Measurements from ENCODE around the gene ZEB2. TPM values are rescaled to one million over a fixed set of nuclear protein-coding genes. Genes with fewer than 3 reads are reported as not detected.

The ZEB2 gene
- total RNA-seq, 2 donors from 2014 or later: 76.1 to 91.7 TPM

GRCh38 chr2:144479659-144480058 lies 40.3 kb downstream of the ZEB2 start:
- Histone ChIP-seq H3K4me3 (no peak overlapping the region), H3K4me1 (peaks cover 0 to 85% of the 10 kb centered on the region in 2 donors), H3K27ac (peak overlapping the region; percentile 38 to 52), H3K27me3 (no peaks in the 10 kb centered on the region), H3K36me3 (no peaks in the 10 kb centered on the region), H3K9me3 (no peaks in the 10 kb centered on the region)
- DNase-seq (ENCODE audit: low spot score): no peak
- TF ChIP-seq, protein P1, sequence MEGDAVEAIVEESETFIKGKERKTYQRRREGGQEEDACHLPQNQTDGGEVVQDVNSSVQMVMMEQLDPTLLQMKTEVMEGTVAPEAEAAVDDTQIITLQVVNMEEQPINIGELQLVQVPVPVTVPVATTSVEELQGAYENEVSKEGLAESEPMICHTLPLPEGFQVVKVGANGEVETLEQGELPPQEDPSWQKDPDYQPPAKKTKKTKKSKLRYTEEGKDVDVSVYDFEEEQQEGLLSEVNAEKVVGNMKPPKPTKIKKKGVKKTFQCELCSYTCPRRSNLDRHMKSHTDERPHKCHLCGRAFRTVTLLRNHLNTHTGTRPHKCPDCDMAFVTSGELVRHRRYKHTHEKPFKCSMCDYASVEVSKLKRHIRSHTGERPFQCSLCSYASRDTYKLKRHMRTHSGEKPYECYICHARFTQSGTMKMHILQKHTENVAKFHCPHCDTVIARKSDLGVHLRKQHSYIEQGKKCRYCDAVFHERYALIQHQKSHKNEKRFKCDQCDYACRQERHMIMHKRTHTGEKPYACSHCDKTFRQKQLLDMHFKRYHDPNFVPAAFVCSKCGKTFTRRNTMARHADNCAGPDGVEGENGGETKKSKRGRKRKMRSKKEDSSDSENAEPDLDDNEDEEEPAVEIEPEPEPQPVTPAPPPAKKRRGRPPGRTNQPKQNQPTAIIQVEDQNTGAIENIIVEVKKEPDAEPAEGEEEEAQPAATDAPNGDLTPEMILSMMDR (IDR thresholded peaks at IDR 0.05): no peak

DNA sequence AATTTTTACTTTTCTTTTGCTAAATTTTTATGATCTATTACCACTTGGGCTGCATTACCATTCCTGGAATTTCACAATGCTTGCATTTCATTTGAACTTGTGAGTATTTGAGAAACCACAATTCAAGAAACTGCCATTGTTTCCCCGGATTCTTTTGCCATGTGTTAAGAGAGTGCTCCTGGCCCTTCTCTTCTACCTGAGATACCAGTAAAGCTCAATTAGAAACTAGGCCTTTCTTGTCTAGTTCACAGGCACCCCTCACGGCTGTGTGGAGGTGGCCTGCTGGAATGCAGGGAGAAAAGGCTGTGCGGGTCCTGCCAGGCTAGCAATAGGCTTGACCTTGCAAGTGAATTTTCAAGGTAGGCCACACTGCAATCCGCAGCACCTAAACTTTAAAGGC lies 40.8 kb downstream of the ZEB2 start:
- H3K27me3 ChIP-seq: no peaks in the 10 kb centered on the region
- no peak overlapping the region for H3K4me3 ChIP-seq
- H3K36me3 ChIP-seq: no peaks in the 10 kb centered on the region
- no peak for DNase-seq (ENCODE audit: low spot score)
- TF ChIP-seq, protein P1 (IDR thresholded peaks at IDR 0.05): no peak
- H3K4me1 ChIP-seq: peaks cover 0 to 80% of the 10 kb centered on the region in 2 donors
- no peaks in the 10 kb centered on the region for H3K9me3 ChIP-seq
- H3K27ac ChIP-seq: peak overlapping the region; percentile 38 to 52

DNA sequence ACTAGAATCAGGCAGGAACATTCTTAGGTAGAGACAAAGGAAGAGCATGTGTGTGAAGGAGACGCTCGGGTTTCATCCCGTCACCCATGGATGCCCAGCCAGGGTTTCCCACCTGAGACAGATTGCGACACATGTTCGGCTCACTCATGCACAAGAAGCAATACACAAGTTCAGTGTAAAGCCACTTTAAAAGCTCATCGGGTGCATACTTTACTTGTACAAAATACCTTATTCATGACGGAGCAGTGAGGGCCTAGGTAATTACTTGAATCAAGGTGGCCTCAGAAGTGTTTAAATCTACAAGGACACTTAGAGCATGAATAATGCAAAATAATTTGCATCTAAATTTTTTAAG lies 42.0 kb downstream of the ZEB2 start:
- peaks cover 0 to 83% of the 10 kb centered on the region in 2 donors for H3K4me1 ChIP-seq
- no peak overlapping the region for H3K4me3 ChIP-seq
- TF ChIP-seq, protein P1 (IDR thresholded peaks at IDR 0.05): no peak
- no peaks in the 10 kb centered on the region for H3K27me3 ChIP-seq
- peak overlapping the region; percentile 29 to 40 for H3K27ac ChIP-seq
- H3K9me3 ChIP-seq: no peaks in the 10 kb centered on the region
- no peak for DNase-seq (ENCODE audit: low spot score)
- H3K36me3 ChIP-seq: no peaks in the 10 kb centered on the region

GRCh38 chr2:144477281-144477956 lies 42.5 kb downstream of the ZEB2 start:
- Histone ChIP-seq H3K27ac (peak overlapping the region; percentile 29 to 40), H3K4me1 (peaks cover 0 to 88% of the 10 kb centered on the region in 2 donors)

DNA sequence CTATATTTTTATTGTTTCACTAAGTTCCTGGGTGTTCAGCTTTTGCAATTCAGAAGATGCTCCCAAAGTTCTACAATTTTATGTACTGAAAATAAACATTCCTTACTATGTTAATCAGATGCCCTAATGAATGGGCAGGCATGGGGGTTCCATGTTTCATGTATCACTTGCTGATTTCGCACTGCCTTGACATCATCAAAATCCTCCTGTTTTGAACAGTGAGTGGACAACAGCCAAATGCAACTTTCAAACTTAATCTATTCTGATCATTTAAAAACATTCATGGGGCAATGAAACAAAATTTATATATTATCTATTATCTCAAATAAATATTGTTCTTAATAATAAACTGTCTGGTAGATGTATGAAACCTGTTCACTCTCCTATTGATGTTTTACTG lies 43.2 kb downstream of the ZEB2 start:
- TF ChIP-seq, protein P1 (IDR thresholded peaks at IDR 0.05): no peak
- DNase-seq (ENCODE audit: low spot score): no peak
- H3K4me3 ChIP-seq: no peak overlapping the region
- H3K27ac ChIP-seq: peak overlapping the region in 1 of 2 donors; percentile 29
- peaks cover 0 to 83% of the 10 kb centered on the region in 2 donors for H3K4me1 ChIP-seq
- H3K36me3 ChIP-seq: no peaks in the 10 kb centered on the region
- no peaks in the 10 kb centered on the region for H3K27me3 ChIP-seq
- no peaks in the 10 kb centered on the region for H3K9me3 ChIP-seq

More at GRCh38 chr2:144477281-144477956, 42.5 kb downstream of the ZEB2 start:
- TF ChIP-seq, protein P1 (IDR thresholded peaks at IDR 0.05): no peak
- no peaks in the 10 kb centered on the region for H3K27me3 ChIP-seq
- no peak for DNase-seq (ENCODE audit: low spot score)
- no peaks in the 10 kb centered on the region for H3K9me3 ChIP-seq
- H3K36me3 ChIP-seq: no peaks in the 10 kb centered on the region
- no peak overlapping the region for H3K4me3 ChIP-seq
